GOT3 (cell line): ENCODE results near the gene CSGALNACT2.
"Not testable (repeated sequence)": the region's sequence is repeated elsewhere in the genome, so short reads cannot be mapped to it uniquely, and the experiment has no call there.

Experiments used
- DNase-seq: peaks from one replicate; lab custom pipeline; 2025; ENCODE audit warnings: mixed read lengths; lab: John Stamatoyannopoulos, UW

CSGALNACT2 gene, protein sequence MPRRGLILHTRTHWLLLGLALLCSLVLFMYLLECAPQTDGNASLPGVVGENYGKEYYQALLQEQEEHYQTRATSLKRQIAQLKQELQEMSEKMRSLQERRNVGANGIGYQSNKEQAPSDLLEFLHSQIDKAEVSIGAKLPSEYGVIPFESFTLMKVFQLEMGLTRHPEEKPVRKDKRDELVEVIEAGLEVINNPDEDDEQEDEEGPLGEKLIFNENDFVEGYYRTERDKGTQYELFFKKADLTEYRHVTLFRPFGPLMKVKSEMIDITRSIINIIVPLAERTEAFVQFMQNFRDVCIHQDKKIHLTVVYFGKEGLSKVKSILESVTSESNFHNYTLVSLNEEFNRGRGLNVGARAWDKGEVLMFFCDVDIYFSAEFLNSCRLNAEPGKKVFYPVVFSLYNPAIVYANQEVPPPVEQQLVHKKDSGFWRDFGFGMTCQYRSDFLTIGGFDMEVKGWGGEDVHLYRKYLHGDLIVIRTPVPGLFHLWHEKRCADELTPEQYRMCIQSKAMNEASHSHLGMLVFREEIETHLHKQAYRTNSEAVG

GRCh38 chr10:43138021-43138756 lies at the start of gene CSGALNACT2:
Gene CSGALNACT2 (plus strand): TSS chr10:43138445. CDS start chr10:43155150, 16,705 bp downstream.
- DNase-seq = peak; percentile 76

GRCh38 chr10:43089519-43089918 lies 48.7 kb upstream of the CSGALNACT2 start:
- no peak for DNase-seq

GRCh38 chr10:43090188-43090587 lies 48.1 kb upstream of the CSGALNACT2 start:
- no peak for DNase-seq

DNA sequence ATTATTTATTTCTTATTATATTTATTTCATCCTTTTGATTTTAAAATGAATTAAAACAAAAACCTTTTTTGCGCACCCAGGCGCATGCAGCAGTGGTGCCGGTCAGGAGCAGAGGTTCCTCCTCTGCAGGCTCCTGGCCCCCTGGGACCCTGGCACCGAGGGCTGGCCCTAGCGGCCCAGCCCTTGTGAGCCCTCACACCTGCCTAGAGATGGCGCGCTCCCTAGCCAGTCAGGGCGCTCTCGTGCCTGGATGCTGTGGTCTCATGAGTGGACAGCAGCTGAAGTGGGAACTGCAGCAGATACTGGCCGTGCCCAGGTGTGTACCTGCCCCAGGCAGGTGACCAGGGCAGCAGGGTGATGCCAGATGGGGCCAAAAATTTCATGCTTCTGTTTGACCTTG lies 47.6 kb upstream of the CSGALNACT2 start:
- DNase-seq = no peak

- no peak for DNase-seq
Measured at GRCh38 chr10:43091846-43092245, 46.4 kb upstream of the CSGALNACT2 start.

- no peak for DNase-seq
Measured at GRCh38 chr10:43093423-43094076, 44.7 kb upstream of the CSGALNACT2 start.

GRCh38 chr10:43094085-43094484 lies 44.2 kb upstream of the CSGALNACT2 start:
- DNase-seq = no peak

- not testable (repeated sequence) for DNase-seq
Measured at GRCh38 chr10:43099339-43099738, 38.9 kb upstream of the CSGALNACT2 start.

- no peak for DNase-seq
Measured at GRCh38 chr10:43099928-43100327, 38.3 kb upstream of the CSGALNACT2 start.

DNA sequence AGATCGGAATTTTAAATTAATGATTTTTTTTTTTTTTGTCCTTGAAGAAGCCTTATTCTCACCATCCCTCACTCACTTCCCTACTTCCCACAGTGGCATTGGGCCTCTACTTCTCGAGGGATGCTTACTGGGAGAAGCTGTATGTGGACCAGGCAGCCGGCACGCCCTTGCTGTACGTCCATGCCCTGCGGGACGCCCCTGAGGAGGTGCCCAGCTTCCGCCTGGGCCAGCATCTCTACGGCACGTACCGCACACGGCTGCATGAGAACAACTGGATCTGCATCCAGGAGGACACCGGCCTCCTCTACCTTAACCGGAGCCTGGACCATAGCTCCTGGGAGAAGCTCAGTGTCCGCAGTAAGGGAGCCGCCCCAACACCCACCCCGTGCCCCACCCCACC lies 37.9 kb upstream of the CSGALNACT2 start:
- no peak for DNase-seq

- DNase-seq = no peak
Measured at GRCh38 chr10:43102063-43102828, 36.0 kb upstream of the CSGALNACT2 start.

- DNase-seq = peak; percentile 51
Measured at GRCh38 chr10:43105102-43105955, 32.9 kb upstream of the CSGALNACT2 start.

DNA sequence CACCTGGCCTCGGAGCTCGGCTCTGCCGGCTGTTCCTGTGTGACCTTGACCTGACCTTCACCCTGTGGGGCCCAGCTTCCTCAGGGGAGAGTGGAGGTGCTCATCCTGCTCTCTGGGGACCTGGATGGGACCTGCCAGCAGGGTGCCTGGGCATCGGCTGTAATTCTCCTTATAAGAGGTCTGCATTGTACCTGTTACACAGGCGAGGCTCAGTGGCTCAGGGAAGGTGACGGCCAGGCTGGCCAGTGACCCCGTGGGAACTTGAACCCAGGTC lies 32.4 kb upstream of the CSGALNACT2 start:
- DNase-seq = no peak

GRCh38 chr10:43106256-43107091 lies 31.8 kb upstream of the CSGALNACT2 start:
- no peak for DNase-seq

GRCh38 chr10:43108951-43109350 lies 29.3 kb upstream of the CSGALNACT2 start:
- no peak for DNase-seq

DNA sequence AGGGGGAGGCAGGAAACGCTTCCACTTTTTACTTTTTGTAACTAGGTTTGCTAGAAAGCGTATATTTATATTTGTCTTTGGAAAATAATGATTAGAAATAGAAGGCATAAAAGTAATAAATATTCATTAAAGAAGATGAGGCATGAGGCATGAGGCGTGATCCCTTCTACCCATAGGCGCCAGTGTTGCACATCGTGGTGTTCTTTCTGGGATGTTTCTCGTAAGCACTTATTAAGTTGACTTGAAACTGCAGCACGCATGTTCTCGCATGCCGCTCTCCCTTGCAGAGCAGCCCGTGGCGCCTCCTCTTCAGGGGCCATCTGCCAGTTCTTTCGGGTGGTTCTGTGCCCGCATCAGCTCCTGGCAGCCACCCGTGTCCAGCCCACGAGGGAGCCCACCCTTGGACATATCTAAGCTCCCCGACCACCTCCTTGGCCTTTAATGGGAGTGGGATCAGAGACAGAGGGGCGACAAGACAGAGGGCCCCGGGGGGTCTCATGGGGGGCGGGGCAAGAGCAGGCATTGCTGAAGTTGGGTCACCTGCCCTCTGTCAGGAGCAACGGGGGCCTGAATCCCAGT lies 28.5 kb upstream of the CSGALNACT2 start:
- DNase-seq = no peak

DNA sequence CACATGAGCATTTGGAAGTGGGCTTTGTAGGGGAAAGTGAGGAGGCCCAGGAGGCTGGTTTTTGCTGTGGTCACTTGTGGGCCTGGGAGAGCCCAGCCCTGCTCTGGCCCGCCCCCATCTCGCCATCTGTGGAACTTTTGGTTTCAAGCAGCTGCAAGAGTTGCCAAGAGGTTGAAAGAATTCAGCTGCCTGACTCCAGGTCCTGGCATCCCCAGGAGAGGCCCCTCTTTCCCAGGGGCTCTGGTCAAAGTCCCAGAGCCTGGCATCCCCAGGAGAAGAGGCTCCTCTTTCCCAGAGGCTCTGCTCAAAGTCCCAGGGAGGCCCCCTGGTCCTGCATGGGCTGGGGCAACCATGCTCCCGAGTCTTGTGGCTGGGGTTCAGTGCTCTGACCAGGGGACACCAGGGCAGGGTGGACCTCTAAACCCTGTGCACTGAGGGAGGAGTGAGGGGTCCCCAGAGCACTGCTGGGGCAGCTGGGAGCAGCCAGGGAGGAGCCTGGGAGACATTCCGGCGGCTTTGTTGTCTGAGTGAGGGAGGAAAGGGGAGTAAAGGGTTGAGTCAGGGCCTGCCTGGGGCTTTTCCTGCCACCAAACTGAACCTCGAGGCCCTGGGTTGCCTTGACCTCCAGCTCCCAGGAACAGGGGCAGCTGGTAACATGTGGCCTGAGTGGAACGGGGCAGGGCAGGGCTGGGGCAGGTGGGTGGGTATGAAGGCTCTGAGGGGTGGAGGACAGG lies 27.7 kb upstream of the CSGALNACT2 start:
- DNase-seq = no peak

DNA sequence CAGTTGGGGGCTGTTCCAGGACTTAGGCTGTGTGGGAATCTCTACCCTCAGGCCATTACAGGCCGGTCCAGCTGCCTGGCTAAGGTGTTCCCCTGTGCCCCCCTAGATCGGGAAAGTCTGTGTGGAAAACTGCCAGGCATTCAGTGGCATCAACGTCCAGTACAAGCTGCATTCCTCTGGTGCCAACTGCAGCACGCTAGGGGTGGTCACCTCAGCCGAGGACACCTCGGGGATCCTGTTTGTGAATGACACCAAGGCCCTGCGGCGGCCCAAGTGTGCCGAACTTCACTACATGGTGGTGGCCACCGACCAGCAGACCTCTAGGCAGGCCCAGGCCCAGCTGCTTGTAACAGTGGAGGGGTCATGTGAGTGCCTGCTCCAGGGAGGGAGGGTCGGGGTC lies 27.1 kb upstream of the CSGALNACT2 start:
- DNase-seq = no peak
